ENCODE data around the gene SOD3.

GRCh38 chr4:24748023-24748422 is 47.4 kb upstream of the SOD3 start:
- no peak for TF ChIP-seq CTCF (optimal IDR thresholded peaks at IDR 0.05 in 1 of 3, IDR thresholded peaks at IDR 0.05 in 1 of 3, conservative IDR thresholded peaks at IDR 0.05 in 1 of 3; ENCODE audit: extremely low read depth in 1 of 3, insufficient read depth in 2 of 3, low read length in 3 of 3)
- no peak for TF ChIP-seq EZH2 (IDR thresholded peaks at IDR 0.05; ENCODE audit: low read length)
